GM12891 (cell line): ENCODE results near the gene PRUNE2.

Experiments
- POLR2A ChIP-seq: IDR thresholded peaks from 2 replicates; pipeline ENCODE4 v1.6.1; 2011; ENCODE audit warnings: low read depth, low read length, control low read depth
- POLR2AphosphoS5 ChIP-seq: IDR thresholded peaks from 2 replicates; pipeline ENCODE4 v1.6.1; 2011; ENCODE audit warnings: low read depth, low read length, control low read depth

GRCh38 chr9:76595645-76596044 lies 310.3 kb downstream of the PRUNE2 start:
- TF ChIP-seq POLR2AphosphoS5 (no peak), POLR2A (no peak)
